ENCODE results near the gene FADS1.

The FADS1 gene

DNA sequence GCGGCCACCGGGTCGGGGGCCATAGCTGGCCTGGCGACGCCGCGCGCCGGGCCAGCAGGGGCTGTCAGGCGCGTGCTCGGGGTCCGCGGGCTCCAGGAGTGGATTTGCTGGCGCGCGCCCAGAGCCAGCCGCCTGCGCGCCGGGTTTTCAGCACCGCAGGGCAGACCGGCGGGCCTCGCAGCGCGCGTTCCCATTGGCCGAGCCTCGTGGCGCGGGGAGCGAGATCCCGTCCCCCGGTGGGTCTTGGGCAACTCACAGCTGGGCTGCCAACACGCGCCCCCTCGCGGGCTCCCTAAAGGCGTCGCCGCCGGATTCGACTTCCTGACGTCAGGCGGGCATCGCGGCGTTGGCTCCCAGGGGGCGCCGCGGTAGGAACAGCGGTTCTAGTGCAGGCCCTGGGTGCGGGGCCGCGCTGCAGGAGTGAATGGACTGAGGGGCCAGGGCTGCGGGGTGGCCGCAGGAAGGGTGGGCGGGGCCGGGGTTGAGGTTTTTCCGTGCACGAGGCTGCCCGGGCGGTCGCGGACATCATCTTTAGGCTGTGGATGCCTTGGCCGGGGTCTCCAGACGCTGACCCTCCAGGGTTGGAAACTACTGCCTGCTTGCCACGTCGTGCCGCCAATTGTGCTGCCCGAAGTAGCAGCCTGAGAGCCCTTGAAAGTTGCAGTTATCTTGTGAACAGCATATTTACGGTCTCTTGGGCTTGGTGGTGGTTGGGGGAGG is at the start of gene FADS1:
Gene FADS1, minus strand, starts transcription at position 268 of the 720 bp plus-strand sequence. Its CDS starts 74 bp downstream, at position 194.
- DNase-seq (ENCODE audit: low spot score): no peak

DNA sequence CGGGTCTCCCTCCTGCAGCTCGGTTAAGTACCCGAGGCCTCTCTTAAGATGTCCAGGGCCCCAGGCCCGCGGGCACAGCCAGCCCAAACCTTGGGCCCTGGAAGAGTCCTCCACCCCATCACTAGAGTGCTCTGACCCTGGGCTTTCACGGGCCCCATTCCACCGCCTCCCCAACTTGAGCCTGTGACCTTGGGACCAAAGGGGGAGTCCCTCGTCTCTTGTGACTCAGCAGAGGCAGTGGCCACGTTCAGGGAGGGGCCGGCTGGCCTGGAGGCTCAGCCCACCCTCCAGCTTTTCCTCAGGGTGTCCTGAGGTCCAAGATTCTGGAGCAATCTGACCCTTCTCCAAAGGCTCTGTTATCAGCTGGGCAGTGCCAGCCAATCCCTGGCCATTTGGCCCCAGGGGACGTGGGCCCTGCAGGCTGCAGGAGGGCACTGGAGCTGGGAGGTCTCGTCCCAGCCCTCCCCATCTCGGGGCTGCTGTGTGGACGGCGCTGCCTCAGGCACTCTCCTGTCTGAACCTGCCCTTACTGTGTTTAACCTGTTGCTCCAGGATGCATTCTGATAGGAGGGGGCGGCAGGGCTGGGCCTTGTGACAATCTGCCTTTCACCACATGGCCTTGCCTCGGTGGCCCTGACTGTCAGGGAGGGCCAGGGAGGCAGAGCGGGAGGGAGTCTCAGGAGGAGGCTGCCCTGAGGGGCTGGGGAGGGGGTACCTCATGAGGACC is 49.6 kb upstream of the FADS1 start:
- no peak for DNase-seq (ENCODE audit: low spot score)

DNA sequence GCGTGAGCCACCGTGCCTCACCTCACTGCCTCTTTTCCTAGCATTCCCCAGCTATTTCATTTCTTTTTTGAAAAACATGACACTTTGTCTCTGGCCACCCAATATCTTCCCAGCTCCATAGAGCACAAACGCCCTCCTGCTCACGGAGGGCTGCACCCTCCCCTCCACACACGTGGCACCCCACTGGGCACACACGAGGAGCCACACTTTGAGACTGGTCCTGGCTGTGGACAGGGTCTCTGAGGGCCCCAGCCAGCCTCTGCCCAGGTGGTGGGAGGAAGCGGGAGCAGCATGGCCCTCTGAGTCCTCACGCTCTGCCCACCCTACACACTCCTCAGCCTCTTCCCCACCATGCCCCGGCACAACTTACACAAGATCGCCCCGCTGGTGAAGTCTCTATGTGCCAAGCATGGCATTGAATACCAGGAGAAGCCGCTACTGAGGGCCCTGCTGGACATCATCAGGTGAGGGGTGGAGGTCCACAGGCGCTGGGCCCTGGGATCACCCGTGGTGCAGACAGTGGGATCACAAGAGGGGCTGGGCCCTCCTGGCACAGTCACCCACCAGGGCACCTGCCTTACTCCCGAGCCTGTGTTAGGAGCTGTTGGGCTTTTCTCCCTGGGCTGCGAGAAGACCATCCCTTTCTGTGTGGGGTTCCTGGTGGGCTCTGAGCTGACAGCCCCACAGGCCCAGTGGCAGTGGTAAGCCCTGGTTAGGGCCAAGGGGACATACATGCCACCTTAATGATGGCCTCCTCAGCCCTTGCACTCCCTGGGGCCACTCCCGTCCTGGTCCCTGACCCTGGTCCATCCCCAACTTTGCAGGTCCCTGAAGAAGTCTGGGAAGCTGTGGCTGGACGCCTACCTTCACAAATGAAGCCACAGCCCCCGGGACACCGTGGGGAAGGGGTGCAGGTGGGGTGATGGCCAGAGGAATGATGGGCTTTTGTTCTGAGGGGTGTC is 48.3 kb upstream of the FADS1 start:
- DNase-seq (ENCODE audit: low spot score): no peak

DNA sequence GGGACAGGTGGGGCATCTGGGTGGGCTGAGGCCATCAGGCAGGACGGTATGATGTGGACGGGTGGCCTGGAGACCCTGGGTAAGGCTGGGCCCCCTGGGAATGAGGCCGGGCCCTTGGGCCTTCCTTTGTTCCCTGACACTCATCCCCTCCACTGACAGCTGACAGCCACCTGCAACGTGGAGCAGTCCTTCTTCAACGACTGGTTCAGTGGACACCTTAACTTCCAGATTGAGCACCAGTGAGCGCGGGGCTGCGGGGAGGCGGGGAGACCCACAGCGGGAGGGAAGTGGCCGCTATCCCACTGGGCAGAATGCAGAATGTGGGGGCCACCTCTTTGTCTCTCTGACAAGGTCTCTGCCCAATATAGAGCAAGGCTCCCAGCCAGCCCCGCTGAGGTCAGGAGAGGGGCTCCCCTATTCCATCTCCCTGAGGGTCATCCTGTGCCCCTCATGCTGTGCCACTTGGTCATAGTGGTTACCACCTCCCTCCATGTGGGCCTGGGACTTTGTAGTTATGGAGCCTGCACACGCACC is 46.8 kb upstream of the FADS1 start:
- DNase-seq (ENCODE audit: low spot score): no peak

DNA sequence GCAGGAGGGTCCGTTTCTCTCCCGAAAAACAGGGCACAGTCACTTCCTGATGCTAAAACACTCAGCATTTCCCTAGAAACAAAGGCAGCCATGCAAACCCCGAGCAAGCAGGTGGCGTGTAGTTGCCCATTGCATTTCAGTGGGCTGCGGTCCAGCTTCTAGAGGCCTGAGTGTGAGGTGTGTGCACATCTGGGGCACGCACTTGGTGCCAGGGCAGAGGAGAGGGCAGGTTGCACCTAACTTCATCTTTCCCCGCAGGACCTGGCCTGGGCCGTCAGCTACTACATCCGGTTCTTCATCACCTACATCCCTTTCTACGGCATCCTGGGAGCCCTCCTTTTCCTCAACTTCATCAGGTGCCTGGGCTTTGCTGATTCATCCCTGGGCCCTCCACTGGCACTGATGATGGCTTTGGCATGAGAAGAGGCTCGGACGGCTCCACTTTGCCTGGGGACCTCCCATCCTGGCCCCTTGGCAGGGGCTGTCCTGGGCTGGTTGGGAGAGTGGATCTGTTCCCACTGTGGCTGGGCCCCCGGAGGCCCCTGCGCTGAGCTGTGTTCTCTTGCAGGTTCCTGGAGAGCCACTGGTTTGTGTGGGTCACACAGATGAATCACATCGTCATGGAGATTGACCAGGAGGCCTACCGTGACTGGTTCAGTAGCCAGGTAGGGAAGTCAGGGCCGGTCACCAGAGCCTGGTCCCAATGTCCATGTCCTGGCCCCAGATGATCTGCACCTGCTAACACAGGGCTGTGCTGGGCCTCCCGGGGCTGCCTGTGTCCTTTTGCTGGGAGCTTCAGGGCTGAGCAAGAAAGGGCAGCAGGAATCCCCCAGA is 46.1 kb upstream of the FADS1 start:
- DNase-seq (ENCODE audit: low spot score): no peak

DNA sequence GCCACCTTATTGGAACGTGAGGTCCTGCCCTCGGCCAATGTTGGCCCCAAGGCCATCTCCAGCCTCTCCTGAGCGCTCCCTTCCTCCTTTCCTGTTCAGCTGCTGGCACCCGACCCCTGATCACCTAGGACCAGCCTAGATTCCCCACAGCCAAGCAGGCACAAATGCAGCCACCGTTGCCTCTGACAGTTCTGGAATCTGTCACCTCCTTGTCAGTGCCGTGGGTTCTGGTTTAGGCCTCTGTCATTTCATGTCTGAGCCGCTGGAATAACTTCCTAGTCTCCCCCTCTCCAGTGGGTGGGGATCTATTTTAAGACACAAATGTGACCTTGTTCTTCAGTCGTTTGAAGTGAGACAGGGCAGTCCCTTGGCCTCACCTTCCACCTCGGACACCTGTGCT is 44.8 kb upstream of the FADS1 start:
- DNase-seq (ENCODE audit: low spot score): no peak

DNA sequence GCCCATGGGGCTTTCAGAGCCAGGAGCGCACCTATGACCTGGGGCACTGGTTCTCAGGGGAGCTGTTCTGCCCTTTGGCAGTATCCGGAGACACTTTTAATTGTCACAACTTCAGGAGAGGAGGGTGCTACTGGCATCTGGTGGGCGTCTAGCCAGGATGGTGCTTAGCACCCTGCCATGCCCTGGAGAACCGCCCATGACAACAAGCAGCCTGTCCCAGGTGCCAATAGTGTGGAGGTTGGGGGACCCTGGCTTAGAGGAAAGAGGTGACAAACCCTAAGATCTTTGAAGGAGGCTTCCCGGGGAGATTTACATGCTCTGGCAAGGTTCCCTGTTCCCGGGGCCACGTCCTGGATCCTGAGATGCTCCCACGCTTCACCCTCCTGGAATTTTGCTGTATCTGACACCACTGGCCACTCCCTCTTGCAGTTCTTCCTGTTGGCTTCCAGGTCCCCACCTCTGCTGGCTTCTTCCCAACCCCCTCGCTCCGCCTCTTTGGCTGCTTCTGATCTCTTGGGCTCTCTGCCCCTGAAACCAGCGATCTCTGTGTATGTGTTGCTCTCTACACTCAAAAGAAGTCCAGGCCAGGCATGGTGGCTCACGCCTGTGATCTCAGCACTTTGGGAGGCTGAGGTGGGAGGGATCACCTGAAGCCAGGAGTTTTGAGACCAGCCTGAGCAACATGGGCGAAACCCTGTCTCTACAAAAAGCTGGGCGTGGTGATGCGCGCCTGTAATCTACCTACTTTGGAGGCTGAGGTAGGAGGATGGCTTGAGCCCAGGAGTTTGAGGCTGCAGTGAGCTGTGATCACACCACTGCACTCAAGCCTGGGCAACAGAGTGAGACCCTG is 43.5 kb upstream of the FADS1 start:
- no peak for DNase-seq (ENCODE audit: low spot score)

DNA sequence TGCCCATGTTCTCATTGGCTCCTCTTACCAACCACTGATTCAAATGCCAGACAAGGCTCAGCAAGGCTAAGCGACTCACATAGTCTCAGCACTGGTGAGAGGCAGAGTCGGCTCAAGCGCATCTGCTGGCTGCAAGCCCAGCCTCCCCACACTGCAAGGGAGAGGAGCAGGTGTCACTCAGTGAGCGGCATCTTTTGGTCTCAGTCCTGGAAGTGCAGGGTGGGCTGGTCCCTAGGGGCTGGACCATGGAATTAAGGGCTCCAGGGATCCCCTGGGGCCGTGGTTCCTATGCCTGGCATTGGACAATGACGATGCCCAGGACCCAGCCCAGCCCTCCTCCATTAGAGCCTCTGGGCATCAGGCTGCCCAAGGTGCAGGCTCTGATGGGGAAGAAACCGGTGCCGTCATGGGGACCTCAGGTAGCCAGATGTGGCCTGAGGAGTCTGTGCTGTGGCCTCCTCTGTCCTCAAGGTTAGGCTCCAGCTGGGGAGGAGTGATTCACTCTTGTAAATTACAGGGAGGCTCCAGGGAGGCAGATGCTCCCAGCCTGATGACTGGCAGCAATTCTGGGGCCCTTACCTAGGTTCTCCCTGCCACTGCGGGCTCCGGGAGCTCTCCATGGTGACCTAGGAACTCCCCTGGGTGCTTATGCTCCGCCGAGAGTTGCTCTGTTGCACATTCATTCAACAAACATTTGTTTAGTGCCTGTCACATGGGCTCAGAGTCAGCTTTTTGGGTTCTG is 39.3 kb upstream of the FADS1 start:
- DNase-seq (ENCODE audit: low spot score): no peak

DNA sequence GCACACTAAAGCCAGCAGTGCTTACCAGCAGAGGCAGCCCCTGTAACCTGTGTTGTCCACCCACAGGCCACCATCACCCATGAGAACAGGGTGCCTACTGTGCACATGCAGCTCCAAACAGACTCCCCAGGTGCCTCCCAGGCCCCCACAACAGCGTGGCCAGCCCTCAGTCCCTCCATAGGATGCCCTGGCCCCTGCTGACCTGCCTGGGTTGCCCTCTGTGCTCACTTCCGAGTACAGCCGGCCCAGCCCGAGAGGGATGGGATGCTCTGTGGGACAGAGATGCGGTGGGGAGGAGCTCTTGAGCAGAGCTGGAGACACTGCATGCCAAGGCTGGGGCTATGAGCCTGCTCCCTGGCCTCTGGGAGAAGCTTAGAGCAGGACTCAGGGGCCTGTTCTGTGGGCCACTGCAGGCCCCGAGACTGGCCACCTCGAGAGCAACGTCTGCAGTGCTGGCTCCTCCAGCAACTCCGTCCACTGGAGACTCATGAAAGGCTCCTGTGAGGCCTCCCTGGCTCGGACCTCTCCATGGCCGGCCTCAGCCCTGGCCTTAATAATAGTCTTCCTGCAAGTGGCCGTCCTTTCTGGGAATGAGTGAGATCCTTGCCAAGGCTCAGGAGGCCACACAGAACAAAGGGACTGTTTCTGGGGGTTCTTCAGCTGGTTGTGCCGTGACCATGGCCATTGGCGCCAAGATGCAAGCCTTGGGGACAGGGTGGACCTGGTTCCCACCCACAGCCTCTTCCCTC is 38.3 kb upstream of the FADS1 start:
- DNase-seq (ENCODE audit: low spot score): no peak

DNA sequence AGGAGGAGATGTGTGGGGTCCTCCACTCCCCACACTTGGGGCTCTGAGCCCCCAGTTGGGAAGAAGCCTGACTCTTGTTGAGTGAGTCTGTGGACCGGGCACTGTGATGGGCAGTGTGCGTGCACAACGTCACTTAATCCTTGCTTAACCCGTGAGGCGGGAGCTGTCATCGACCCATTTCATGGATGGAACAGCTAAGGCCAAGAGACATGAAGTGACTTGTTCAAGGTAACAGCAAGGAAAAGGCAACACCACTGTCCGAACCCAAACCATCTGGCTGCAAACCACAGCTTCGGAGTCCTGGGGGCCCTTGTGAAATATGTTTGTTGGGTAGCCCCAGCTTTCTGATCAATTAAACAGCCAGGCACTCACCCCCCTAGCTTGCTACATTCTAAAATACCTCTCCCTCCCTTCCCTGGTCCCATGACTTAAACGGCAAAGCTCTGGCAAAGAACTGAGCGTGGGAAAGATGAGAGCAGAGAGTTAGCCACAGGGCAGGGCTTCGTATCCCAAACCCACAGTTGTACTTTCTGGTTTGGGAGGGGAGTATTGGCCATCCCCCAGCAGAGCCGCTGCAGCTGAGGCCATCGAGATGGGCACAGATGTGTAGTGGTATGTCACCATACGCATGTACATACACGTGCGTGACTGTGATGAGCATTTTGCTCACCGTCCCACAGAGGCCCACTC is 37.5 kb upstream of the FADS1 start:
- DNase-seq (ENCODE audit: low spot score): no peak

DNA sequence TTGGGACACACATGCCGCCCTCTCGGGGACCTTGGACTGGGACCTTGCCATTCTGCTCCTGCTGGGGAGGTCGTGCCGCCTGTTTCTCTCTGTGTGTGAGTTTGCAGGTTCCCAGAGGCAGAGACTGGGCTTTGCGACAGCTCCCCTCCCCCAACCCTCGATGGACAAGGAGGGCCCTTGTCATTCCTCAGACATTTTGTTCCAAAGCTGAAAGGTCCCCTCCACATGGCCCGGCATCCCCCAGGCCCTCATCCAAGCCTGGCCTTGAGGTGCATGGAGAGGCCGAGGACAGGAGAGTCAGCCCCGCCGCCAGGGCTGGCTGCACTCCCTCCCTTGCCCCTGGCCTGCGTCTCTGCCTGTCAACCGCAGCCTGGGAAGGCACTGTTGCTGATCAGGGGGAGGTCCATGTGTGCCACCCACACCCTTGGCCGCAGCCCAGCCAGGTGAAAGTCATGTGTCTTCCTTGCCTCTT is 36.9 kb upstream of the FADS1 start:
- DNase-seq (ENCODE audit: low spot score): no peak

DNA sequence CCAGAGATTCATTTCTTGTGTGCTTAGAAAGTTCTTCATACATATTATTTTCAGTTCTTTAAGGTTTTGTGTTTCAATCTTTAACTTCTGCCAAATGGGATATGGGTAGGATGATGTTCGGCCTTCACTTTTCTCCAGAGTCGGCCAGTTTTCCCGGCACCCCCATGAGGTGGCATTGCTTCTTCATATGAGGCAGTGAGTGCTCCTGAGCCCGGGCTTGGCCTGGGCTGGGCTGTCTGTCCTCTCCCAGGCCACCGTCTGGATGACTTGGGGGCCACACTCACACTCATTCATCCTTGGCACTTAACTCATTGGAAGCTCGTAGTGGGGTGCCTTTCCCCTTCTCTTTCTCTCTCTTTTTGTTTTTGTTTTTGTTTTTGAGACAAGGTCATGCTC is 35.1 kb upstream of the FADS1 start:
- DNase-seq (ENCODE audit: low spot score): no peak

DNA sequence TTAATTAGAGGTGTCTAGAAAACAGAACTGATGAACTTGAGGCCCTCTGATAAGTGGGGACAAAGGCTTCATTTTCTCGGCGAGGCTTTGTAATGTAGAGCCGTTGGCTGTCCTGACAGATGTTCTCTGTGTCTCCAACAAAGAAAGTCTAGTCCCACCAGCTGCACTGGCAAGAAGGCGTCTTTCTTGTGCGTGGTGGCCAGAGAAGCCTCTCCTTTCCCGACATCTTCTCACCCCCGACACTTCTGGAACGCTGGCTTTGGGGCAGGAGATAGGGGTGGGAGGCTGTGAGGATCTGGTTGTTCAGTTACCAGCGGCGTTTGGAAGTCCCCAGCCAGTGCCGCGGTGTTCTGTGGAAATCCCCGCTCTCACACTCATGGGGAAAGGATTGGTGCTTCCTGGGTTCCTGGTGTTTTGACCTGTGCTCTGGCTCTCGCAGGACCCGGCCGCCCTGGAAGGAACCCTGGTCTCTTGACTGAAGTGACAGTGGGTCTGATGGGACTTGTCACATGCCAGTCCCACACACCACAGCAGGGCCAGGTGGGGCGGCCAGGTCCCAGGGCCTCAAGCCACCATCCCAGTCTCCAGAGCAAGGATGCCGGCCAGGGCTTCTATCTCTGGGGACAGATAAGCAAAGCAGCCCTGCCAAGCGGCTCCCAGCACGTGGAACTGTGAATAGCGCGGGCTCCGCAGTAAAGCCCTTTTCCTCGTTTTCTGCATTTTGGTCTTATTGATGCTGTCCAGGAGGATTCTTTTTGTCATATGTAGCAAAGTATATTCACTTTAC is 34.5 kb upstream of the FADS1 start:
- DNase-seq (ENCODE audit: low spot score): no peak

DNA sequence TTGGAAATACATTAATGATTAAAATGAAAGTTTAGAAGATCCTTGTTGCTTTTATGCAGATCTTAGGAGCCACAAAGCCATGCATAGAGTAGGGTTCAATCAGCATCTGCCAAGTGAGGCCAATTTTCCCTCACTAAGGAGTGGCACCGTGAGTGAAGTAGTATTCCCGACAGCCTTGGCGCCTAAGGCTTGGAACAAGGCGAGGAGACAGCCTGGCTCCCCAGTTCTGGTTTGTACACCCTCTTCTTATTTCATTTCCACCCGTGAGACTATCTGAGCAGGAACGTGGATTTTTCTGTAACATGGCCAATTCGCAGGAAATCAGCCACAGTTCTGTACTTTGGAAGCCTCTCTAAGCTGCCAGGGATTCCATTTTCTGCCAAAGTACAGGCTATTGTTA is 33.9 kb upstream of the FADS1 start:
- no peak for DNase-seq (ENCODE audit: low spot score)

DNA sequence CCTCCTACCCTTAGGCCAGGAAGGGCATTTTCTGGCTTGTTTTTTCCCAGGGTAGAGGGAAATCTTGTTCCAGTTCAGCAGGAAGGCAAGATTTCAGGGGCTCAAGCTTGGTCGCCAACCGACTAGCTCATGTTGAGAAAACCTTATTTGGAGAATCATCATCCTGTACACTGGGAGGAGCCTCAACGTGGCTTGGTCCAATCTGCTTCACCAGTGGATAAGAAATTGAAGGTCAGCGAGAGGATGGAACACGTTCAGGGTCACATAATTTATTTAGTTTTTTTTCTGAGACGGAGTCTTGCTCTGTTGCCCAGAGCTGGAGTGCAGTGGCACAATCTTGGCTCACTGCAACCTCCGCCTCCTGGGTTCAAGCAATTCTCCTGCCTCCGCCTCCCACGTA is 31.8 kb upstream of the FADS1 start:
- no peak for DNase-seq (ENCODE audit: low spot score)

DNA sequence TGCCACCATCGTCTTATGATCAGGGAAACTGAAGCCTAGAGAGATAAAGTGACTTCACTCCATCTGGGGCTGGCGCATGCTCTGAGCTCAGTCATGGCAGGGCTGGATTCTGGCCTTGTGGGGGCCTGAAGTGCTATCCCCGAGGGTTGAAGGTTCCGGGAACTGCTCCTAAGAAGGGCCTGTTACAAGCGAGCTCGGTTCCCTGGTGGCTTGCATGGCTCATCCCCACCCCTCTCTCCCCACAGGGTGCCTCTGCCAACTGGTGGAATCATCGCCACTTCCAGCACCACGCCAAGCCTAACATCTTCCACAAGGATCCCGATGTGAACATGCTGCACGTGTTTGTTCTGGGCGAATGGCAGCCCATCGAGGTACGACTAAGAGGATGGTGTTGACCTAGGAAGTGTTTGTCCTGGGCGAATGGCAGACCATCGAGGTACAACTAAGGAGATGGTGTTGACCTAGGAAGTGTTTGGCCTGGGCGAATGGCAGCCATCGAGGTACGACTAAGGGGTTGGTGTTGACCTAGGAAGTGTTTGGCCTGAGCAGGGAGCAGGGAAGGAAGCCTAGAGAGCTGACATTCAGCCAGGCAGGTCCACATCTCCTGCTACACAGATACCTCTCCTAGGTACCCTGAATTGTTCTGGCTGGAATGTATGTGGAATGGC is 31.2 kb upstream of the FADS1 start:
- no peak for DNase-seq (ENCODE audit: low spot score)

Measured in RKO (cell line).